Ovary (tissue), 9 donors: ENCODE results near the gene LRRC36. TPM values are rescaled to one million over a fixed set of nuclear protein-coding genes. Genes with fewer than 3 reads are reported as not detected.
A peak's percentile ranks its signal among the peaks of the same experiment; 100 is the strongest.

ENCODE experiments used
- DNase-seq, 5 donors: peaks; one replicate each; pipeline ENCODE4 v3.0.0-alpha.2; 2019 to 2020
- H3K27ac ChIP-seq, 2 donors: fragments of 200-600 bp; one replicate each; pipeline versions ENCODE4 v1.5.1 to v1.8.0; 2019 to 2022
- H3K27me3 ChIP-seq: fragments of 200-600 bp; one replicate; pipeline ENCODE4 v1.8.0; 2022
- H3K36me3 ChIP-seq: fragments of 200-600 bp; sonication (generic); one replicate; pipeline ENCODE4 v1.5.1; 2019
- H3K4me1 ChIP-seq: one replicate; pipeline ENCODE4 v1.8.1; 2013; ENCODE audit warnings: mild to moderate bottlenecking, moderate library complexity; ENCODE audit not compliant: insufficient read depth
- H3K4me3 ChIP-seq: fragments of 200-600 bp; sonication (generic); one replicate; pipeline ENCODE4 v1.5.1; 2017
- H3K9me3 ChIP-seq, 2 donors: fragments of 200-600 bp in 1 of 2; sonication (generic) in 1 of 2; one replicate each; pipeline versions ENCODE4 v1.5.1 to v1.8.1; 2013 to 2019; ENCODE audit warnings: mild to moderate bottlenecking in 1 of 2, moderate library complexity in 1 of 2
- CTCF ChIP-seq, 3 donors: fragments of 450-650 bp in 2 of 3; fragments of 200-600 bp in 1 of 3; IDR thresholded peaks; one replicate each; pipeline versions ENCODE4 v1.5.1 to v1.8.0; 2016 to 2022; ENCODE audit warnings: antibody characterized with exemption in 3 of 3, mild to moderate bottlenecking in 1 of 3
- EP300 ChIP-seq: sonication (generic); formaldehyde crosslinking; IDR thresholded peaks from one replicate; pipeline ENCODE4 v1.6.1; 2017; ENCODE audit warnings: antibody characterized with exemption
- POLR2A ChIP-seq: fragments of 450-650 bp; IDR thresholded peaks from one replicate; pipeline ENCODE4 v1.6.1; 2017; ENCODE audit warnings: antibody characterized with exemption, mild to moderate bottlenecking, moderate library complexity
- WGBS, 3 donors: extraction: QIAGEN DNeasy Blood & Tissue Kit in 1 of 3; methylation state at CpG; one replicate each; pipeline versions ENCODE4 v1.1.5 to v1.1.7; 2013 to 2017; 5-methylcytosine and 5-hydroxymethylcytosine counted together
- intact Hi-C, 4 donors: fragments of 100-400 bp; cut with DNase I; formaldehyde crosslinking; loops; one replicate each; pipeline versions ENCODE4 v1.11.0 to v1.15.1; 2022 to 2023
- polyA plus RNA-seq, 2 donors: library from polyadenylated mRNA; stranded (reverse); fragments of 200-250 nt in 1 of 2; fragments of 350-450 nt in 1 of 2; fragmentation: Illumina TruSeq in 1 of 2; extraction: RNeasy Lipid Tissue Mini Kit (QIAGEN cat#74804) in 1 of 2; gene quantifications; one replicate each; pipeline ENCODE4 v1.2.3, GENCODE V29; 2013 to 2014
- total RNA-seq, 7 donors: library from RNA; depleted of rRNA in 2 of 7; stranded (reverse); fragments of >200 nt in 2 of 7; fragmentation: NEBNext Ultra II Directional in 3 of 7; extraction: Animal tissue kit (Norgen Biotek cat#: 25700) in 3 of 7; gene quantifications; one replicate each; pipeline versions ENCODE4 v1.1.0 to v1.2.4, GENCODE V29; 2016 to 2023
- donor health status: DM: no; HTN: no; CAD: no; lungs with moderate emphysema.
- donor health status: DM: no; HTN: no; CAD: no.
- donor health status: Bipolar disorder and iron deficiency.
- donor health status: DM: yes; HTN: yes; CAD: no.
- donor health status: DM: no; HTN: no; CAD: no.
- donor health status: DM: yes; HTN: yes; CAD: no.

LRRC36 gene
- total and polyA plus RNA-seq, 9 donors, result 0.58 to 2.6 (median 0.96) TPM; not detected in 1

DNA sequence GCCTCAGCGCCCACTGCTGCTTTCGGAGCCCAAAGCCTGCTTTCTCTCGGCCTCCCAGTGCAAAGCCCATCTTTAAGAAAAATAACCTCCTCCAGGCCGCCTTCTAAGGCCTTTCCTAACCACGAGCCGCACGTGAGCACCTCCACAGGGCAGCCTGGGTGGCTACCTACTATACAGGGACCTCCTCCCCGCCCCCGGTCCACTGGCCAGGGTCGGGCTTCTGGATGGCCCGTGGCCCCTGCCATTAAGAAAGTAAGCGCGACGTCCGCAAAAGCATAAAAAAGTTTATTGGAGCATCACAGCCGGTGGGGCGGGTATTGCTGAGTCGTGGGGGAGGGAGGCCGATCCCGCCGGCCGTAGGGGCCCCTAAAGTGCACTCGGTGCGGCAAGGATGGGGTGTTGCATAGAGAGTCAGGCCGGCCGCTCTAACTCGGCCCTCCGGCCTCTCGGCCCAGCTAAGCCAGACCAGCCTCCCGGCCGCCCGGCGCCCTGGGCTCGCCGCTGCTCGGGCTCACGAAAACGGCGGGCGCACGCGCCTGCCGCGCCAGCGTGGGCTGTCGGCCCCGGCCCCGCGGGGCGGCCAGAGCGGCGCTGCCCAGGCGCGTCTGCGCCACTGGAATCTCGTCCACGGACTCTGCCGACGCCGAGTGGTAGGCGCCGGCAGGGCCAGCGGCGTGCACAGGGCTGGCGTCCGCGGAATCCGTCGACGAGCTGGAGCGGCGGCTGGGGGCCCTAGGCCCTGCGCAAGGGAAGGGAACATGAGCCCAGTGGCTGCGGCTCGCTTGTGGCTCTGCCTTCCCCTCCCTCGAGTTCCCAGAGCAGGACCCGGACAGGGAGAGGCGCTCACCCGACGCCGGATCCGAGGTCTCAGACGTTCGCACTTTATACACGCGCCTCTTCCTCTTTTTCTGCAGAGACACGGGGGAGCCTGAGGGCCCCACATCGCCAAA is 67.8 kb downstream of the LRRC36 start:
- Histone ChIP-seq H3K4me1 (peaks cover 14% of the 10 kb centered on the region), H3K9me3 (no peaks in the 10 kb centered on the region), H3K36me3 (no peaks in the 10 kb centered on the region), H3K27ac (no peak overlapping the region), H3K27me3 (no peaks in the 10 kb centered on the region), H3K4me3 (peak overlapping the region; percentile 32)
- no peak for TF ChIP-seq CTCF (IDR thresholded peaks at IDR 0.05)
- no peak for TF ChIP-seq EP300
- no peak for TF ChIP-seq POLR2A
- WGBS, 3 donors, result 23 to 28% (median 26%) methylated on average over 67 to 88 of the region's 88 CpGs
- peak in 4 of 5 donors; percentile 39 to 66 (median 46) for DNase-seq
- intact Hi-C loops, result loop anchor here in 2 of 4 donors (5.0 to 10.0 kb wide), 3 partner anchors 110 to 430 kb away; partner anchors contain the start of genes CES3 (in 1 of the 2) and PLEKHG4 (in 1 of the 2)

GRCh38 chr16:67395105-67395457 is 68.5 kb downstream of the LRRC36 start:
- 80 to 87% (median 85%) methylated on average over 10 of the region's 10 CpGs for WGBS, 3 donors
- Histone ChIP-seq H3K9me3 (no peaks in the 10 kb centered on the region), H3K4me1 (peaks cover 14% of the 10 kb centered on the region), H3K4me3 (no peak overlapping the region), H3K36me3 (no peaks in the 10 kb centered on the region), H3K27me3 (no peaks in the 10 kb centered on the region), H3K27ac (no peak overlapping the region)
- peak in 2 of 5 donors; percentile 28 to 34 for DNase-seq
- TF ChIP-seq CTCF (IDR thresholded peaks at IDR 0.05) (no peak), POLR2A (no peak), EP300 (no peak)
- intact Hi-C loops, result loop anchor here in 2 of 4 donors (5.0 to 10.0 kb wide), 3 partner anchors 110 to 430 kb away; partner anchors contain the start of genes CES3 (in 1 of the 2) and PLEKHG4 (in 1 of the 2)

- intact Hi-C loops, result loop anchor here in 2 of 4 donors (5.0 to 10.0 kb wide), 3 partner anchors 111 to 431 kb away; partner anchors contain the start of genes CES3 (in 1 of the 2) and PLEKHG4 (in 1 of the 2)
- Histone ChIP-seq H3K9me3 (no peaks in the 10 kb centered on the region), H3K27me3 (no peaks in the 10 kb centered on the region), H3K36me3 (no peaks in the 10 kb centered on the region), H3K27ac (no peak overlapping the region), H3K4me1 (peaks cover 14% of the 10 kb centered on the region), H3K4me3 (no peak overlapping the region)
- DNase-seq, result peak in 1 of 5 donors; percentile 49
- TF ChIP-seq EP300 (no peak), POLR2A (no peak), CTCF (IDR thresholded peaks at IDR 0.05) (no peak)
- WGBS, 3 donors, result 81 to 84% (median 81%) methylated on average over 8 to 13 of the region's 13 CpGs
These were observed 69.0 kb downstream of the LRRC36 start for GRCh38 chr16:67395458-67396158.
